Activated T-helper 9 cell treated with anti-CD3 and anti-CD28 coated beads, Interleukin-2, amount 50 U/mL, for 16 hours (primary cell): ENCODE results near the gene BMP6.
"Not testable (repeated sequence)": the region's sequence is repeated elsewhere in the genome, so short reads cannot be mapped to it uniquely, and the experiment has no call there.

Source experiments
- DNase-seq: peaks from one replicate; pipeline ENCODE4 v3.0.0-alpha.2; 2020; ENCODE audit warnings: low read depth

Gene BMP6

GRCh38 chr6:7794509-7794908 is 68.6 kb downstream of the BMP6 start:
- DNase-seq: no peak

GRCh38 chr6:7797386-7797785 is 71.5 kb downstream of the BMP6 start:
- DNase-seq: no peak

DNA sequence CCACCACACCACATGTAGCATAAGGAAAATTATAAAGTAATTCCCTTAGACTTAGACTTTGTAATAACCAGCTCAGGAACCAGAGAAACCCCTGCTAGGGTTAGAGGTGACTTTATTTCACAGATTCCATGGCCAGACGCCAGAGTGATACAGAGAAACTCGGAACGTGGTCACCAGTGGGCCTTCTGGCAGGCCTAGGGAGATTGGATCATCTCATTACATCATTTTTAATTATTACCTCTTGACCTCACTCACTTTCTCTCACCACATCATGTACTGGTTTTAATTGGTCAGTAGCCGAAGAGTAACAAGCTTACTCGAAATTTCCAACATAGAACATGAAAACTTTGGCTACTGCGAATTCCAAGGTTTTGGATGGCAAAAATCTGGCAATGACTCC is 72.9 kb downstream of the BMP6 start:
- no peak for DNase-seq

GRCh38 chr6:7802662-7803061 is 76.8 kb downstream of the BMP6 start:
- DNase-seq: no peak

GRCh38 chr6:7803214-7803613 is 77.3 kb downstream of the BMP6 start:
- DNase-seq: no peak

DNA sequence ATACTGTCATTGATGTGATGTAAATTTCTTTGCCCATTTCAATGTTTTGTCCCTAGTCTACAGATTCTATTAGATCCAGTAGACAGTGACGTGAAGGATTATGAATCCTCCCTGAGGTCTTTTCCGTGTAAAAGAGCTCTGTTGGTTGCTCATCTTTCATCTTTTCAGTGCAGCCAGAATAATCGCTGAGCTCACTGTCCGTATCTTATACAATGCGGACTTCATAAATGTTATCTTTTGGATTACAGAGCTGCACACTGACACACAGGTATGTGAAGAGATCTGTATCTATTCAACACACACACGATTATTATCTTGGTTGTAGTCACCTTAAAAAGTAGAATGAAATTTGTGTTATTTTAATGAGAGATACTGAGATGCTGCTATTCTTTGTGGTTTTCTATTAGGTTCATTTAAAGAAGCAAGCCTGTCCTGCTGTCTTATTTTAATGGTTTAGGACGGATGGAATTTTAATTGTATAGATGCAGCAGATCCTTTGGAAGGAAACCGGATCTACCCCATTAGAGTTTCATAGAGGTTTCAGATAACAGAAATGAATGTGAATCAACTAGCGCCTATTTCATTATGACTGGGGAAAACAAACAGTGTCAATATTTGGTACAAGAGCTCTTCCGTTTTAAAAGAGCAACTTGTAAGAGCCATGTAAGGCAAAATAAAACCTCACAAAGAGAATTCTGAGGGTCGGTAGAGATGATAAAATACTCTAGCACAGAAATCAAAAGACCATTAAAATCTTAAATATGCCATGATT is 79.4 kb downstream of the BMP6 start:
- no peak for DNase-seq

GRCh38 chr6:7805850-7806214 is 79.9 kb downstream of the BMP6 start:
- no peak for DNase-seq

GRCh38 chr6:7806711-7807110 is 80.8 kb downstream of the BMP6 start:
- DNase-seq: no peak

DNA sequence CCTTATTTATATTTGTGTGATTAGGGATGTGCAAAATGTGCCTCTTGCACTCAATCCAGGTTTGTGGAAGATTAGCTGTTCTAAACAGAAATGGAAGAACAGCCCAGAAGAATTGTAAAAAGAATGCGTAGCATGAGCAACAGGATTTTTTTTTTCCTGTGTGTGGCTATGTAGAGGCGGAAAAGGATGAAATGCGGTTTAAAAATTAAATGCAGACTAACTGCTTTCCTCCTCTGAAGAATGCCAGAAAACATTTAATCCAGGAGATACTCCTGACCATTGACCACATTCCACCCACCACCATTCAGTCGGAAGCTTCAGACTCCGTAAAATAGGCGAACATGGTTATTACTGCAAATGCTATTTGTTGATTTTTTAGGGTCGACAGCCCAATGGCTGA is 83.4 kb downstream of the BMP6 start:
- no peak for DNase-seq

DNA sequence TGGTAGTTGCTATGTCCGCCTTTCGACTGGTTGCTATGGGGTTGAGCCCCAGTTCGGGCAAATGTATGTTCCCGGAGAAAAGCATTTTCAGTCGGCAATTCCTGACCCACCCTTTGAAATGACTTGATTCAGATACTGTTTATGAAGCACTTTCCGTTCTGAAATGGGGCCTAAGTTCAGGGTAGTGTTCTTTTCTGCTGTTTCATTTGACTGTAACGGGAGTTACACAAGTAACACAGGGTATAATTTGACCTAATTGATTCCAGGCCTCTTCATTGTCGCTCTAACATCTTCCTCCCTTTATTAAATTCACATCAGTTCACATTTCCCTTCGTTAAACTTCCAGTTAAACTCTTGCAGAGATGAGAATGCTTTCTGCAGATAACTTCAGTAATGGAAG is 85.5 kb downstream of the BMP6 start:
- DNase-seq: no peak

DNA sequence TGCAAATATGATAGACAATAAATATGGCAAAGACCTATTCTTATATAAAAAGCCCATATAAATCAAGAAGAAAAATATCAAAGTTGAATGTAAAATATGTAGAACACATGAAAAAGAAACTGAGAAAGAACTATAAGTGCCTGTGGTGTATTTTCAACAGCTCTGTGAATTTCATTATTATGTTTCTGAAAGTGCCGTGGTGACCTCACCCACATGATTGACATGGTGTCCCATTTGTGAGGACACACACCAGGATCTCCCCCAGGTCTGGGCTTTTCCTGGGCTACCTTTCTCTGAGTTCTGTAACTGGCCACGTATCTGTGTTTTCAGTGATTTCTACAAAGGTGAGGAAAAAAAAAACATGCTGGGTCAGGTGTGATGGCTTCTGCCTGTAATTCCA is 86.7 kb downstream of the BMP6 start:
- no peak for DNase-seq

GRCh38 chr6:7813193-7813592 is 87.3 kb downstream of the BMP6 start:
- no peak for DNase-seq

GRCh38 chr6:7813704-7814103 is 87.8 kb downstream of the BMP6 start:
- no peak for DNase-seq

DNA sequence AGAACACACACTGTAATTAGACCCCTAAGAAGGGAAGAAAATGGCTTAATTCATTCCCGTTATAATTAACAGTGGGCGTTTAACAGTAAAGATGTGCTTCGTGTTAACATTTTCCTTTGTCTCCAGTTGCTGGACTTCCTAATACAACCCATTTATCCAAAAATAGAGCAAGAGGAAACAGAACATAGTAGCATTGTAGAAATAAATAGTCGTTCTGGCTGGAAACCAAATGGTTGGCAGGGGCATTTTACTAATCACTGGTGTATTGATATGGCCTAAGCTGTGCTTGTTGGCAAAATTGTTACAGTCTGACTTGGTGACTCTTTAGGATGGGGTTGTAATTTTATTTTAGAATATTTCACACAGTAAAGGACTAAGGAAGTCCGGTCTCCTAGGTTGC is 89.8 kb downstream of the BMP6 start:
- DNase-seq: no peak

DNA sequence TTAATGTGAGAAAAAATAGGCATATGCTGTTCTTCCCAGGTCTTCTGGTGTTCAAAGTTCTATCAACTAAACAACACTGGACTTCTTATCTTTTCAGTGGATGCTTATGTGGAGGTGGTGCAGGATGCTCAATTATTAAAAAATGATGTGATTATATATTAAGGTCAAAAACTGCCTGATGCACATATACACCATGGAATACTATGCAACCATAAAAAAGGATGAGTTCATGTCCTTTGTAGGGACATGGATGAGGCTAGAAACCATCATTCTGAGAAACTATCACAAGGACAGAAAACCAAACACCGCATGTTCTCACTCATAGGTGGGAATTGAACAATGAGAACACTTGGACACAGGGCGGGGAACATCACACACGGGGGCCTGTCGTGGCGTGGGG is 91.3 kb downstream of the BMP6 start:
- DNase-seq: not testable (repeated sequence)

GRCh38 chr6:7818257-7819214 is 92.6 kb downstream of the BMP6 start:
- no peak for DNase-seq

DNA sequence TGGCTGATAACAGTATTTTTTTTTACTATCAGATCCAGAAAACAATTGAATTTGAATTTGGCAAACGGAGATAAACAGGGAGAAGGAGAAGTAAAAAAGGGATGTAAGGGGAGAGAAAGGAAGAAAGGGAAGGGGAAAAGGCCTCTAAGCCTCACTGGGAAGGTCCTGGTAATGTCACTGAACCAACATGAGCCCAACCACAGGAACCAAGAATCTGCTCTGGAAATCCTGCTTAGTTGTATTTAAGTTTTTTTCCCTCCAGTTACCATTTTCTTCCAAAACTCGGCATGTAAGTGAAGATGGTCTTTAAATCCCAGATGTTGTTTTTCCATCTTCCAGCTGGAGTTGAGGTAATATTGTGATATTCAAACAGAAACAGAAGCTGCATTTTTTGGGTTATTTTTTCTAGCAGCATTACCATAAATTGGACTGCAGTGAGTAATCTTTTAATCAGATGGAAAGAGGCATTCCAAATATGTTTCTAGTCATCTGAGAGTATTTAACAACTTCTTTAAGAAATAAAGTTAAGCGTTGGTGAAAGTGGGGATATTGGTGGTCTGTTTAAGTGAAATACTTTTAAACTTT is 93.6 kb downstream of the BMP6 start:
- DNase-seq: no peak

DNA sequence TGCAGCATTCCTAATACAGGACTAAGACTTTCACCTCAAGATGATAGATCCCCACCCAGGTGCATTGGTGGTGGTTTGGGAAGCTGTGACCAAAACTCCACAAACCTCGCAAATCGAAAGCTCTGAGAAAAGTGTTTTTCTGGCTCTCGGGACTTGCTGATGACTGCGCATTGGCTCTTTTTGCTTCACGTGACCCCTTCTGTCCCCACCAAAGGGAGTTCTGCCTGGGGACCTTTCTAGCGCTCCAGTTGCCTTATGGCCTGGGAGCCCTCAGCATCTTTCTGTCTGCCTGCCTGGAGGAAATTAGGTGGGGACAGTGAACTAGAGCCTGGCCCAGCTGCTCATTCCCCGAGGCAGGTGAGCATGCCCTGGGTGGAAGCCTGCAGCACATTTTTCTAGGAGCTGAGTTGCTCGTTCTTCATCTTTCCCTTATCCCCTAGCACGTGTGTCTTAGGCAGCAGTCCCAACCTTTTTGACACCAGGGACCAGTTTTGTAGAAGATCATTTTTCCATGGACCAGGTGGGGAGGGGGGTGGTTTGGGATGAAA is 94.5 kb downstream of the BMP6 start:
- no peak for DNase-seq

- DNase-seq: no peak
Measured at GRCh38 chr6:7821426-7821825, 95.5 kb downstream of the BMP6 start.

DNA sequence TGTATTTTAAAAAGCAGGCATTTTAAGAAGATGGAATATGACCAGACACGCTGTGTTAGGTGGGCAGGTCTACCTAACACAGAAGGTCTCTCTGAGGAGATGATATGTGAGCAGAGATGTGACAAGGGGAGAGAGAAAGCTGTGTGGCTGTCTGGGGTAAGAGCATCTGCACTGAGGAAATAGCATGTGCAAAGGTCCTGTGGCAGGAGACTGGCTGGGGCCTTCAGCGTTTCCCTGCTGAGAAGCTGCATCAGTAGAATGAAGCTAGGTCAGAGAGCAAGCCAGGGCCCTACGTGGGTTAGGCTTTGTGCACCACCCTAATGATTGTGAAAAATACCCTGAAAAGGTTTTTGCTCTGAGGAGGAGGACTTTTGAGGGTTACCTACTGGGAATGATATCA is 97.7 kb downstream of the BMP6 start:
- DNase-seq: no peak

DNA sequence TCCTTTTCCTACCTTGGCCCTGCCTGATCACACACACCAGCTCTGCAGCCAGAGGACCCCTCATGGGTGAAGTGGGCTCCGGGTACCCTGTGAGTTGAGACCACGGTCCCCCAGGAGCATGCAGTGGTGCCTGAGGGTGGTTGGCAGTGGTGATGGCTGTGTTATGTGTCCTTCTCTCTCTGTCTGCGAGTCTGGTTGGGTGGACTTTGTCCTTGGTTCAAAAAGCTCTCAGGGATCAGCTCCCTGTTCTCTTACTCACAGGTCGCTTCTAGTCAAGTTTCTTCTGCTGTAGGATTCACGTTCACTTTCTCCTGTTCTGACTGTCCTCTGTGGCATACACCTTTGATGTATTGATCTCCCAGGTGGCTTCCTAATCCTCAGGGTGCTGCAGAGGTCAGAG is 100.1 kb downstream of the BMP6 start:
- DNase-seq: no peak

DNA sequence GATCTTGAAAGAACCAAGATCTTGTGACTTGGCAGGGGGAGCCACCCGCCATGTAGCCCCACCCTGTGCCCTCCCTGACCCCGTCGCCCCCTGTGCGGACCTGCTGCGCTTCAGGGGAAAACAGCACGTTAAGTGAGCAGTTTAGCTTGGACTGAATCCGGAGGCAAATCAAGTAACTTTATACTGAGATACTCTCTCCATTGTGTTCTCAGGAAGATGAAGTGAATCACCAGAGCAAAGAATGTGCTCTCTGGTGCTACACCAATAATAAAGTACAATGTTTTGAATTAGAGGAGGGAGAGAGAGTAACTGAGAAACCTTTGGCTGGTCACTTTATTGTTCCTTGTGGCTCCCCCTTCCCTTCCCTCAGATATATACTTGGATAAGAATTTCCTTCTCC is 101.2 kb downstream of the BMP6 start:
- DNase-seq: no peak

DNA sequence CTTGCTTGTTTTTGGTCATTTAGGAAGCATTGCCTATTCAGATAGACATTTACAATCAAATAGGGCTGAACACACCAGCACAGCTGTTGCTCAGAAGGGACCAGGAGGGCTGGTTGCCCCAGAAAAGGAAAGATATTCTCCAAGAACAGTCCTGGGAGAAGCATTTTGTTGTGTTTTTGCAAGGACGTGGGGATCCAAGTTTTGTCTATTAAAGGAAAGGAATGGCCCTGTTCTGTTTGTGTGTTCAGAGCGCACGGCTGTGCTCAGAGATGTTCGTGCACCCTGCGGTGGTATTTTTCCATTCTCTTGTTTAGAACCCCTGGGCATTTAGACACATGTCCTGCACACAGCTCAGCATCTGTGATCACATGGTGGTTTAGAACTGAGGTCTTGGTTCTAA is 102.2 kb downstream of the BMP6 start:
- DNase-seq: no peak
